Suprapubic skin (tissue), 3 donors: Measurements from ENCODE around the gene UACA.

ENCODE experiments used
- CTCF ChIP-seq, 2 donors: fragments of 200-600 bp in 1 of 2; fragments of 450-650 bp in 1 of 2; sonication (generic) in 1 of 2; IDR thresholded peaks; one replicate each; pipeline ENCODE4 v1.5.1; 2016 to 2019; ENCODE audit warnings: antibody characterized with exemption in 2 of 2, mild to moderate bottlenecking in 1 of 2, moderate library complexity in 1 of 2
- POLR2A ChIP-seq, 2 donors: fragments of 450-650 bp; IDR thresholded peaks; one replicate each; pipeline ENCODE4 v1.6.1; 2017; ENCODE audit warnings: antibody characterized with exemption in 2 of 2, mild to moderate bottlenecking in 2 of 2, moderate library complexity in 2 of 2

GRCh38 chr15:70633103-70633831 is 130.1 kb downstream of the UACA start:
- TF ChIP-seq POLR2A (IDR thresholded peaks at IDR 0.05) (no peak), CTCF (IDR thresholded peaks at IDR 0.05) (no peak)
